Endothelial cell of umbilical vein (primary cell): Measurements from ENCODE around the gene CPA1. TPM values are rescaled to one million over a fixed set of nuclear protein-coding genes. Genes with fewer than 3 reads are reported as not detected.

Experiments
- BruUV-seq: library from RNA; stranded (reverse); fragments of 400-500 nt; replicated peaks from 2 replicates; lab custom pipeline; 2021; lab: Mats Ljungman, UMichigan
- CTCF ChIA-PET: fragments of 300-600, 350-600 bp; sonication (Branson Sonifier 250); formaldehyde crosslinking; loops from one replicate; lab custom pipeline; 2021; ENCODE audit warnings: antibody characterized with exemption, inconsistent platforms; lab: Charles Lee
- POLR2A ChIA-PET: fragments of 300-600, 350-600 bp; sonication (Branson Sonifier 250); formaldehyde crosslinking; loops from one replicate; lab custom pipeline; 2021; ENCODE audit warnings: antibody characterized with exemption, inconsistent platforms; lab: Charles Lee
- DNase-seq: peaks from one replicate; pipeline ENCODE4 v3.0.0-alpha.2; 2011; ENCODE audit warnings: low read depth, low spot score
- FAIRE-seq: peaks from 2 replicates; lab custom pipeline; 2011; peaks lifted over from hg19 to GRCh38; lab: Jason Lieb, UNC
- H2AFZ ChIP-seq: 2 replicates; pipeline ENCODE4 v1.6.0; 2012; ENCODE audit warnings: low read depth, low read length, control low read depth, inconsistent platforms
- H3K27ac ChIP-seq: 2 replicates; pipeline ENCODE4 v1.5.1; 2011; ENCODE audit warnings: low read depth, mild to moderate bottlenecking, control low read depth, low read length, moderate library complexity; ENCODE audit not compliant: insufficient read depth
- H3K27me3 ChIP-seq, 2 experiments: 2 replicates each; pipeline versions ENCODE4 v1.6.0 to v1.6.1; 2011; ENCODE audit warnings: low read length in 2 of 2, mixed read lengths in 1 of 2; ENCODE audit not compliant: control insufficient read depth in 2 of 2, insufficient read depth in 2 of 2
- H3K36me3 ChIP-seq, 2 experiments: 2 replicates in 1 of 2; 3 replicates in 1 of 2; pipeline ENCODE4 v1.5.1; 2011; ENCODE audit warnings: low read length in 2 of 2, mild to moderate bottlenecking in 1 of 2, moderate library complexity in 1 of 2; ENCODE audit not compliant: control insufficient read depth in 2 of 2, insufficient read depth in 2 of 2; ENCODE audit errors: extremely low read depth in 1 of 2
- H3K4me1 ChIP-seq: 3 replicates; pipeline ENCODE4 v1.5.1; 2011; ENCODE audit warnings: mild to moderate bottlenecking, low read length; ENCODE audit not compliant: control insufficient read depth, insufficient read depth; ENCODE audit errors: extremely low read depth
- H3K4me2 ChIP-seq: 2 replicates; pipeline ENCODE4 v1.6.1; 2011; ENCODE audit warnings: low read length, control low read depth, mixed read lengths; ENCODE audit not compliant: insufficient read depth
- H3K4me3 ChIP-seq, 3 experiments: fragments of 200-600 bp in 1 of 3; sonication (generic), shearing (Covaris generic) in 1 of 3; replicated peaks in 1 of 3; 2 replicates each; pipeline ENCODE4 v1.5.1; 2011 to 2016; ENCODE audit warnings: control low read depth in 3 of 3, low read length in 3 of 3, mild to moderate bottlenecking in 2 of 3, inconsistent platforms in 1 of 3, low read depth in 1 of 3, moderate library complexity in 1 of 3; ENCODE audit not compliant: insufficient read depth in 1 of 3
- H3K79me2 ChIP-seq: 2 replicates; pipeline ENCODE4 v1.6.0; 2012; ENCODE audit warnings: low read length, inconsistent platforms; ENCODE audit not compliant: control insufficient read depth, insufficient read depth
- H3K9ac ChIP-seq: replicated peaks from 2 replicates; pipeline ENCODE3; 2011; ENCODE audit warnings: low read length, control low read depth; ENCODE audit not compliant: insufficient read depth; ENCODE audit errors: extremely low read depth
- H3K9me1 ChIP-seq: replicated peaks from 3 replicates; pipeline ENCODE4 v1.6.0; 2011; ENCODE audit warnings: mild to moderate bottlenecking, low read length; ENCODE audit not compliant: control insufficient read depth, insufficient read depth; ENCODE audit errors: extremely low read depth
- H3K9me3 ChIP-seq: replicated peaks from 2 replicates; pipeline ENCODE4 v1.5.1; 2012; ENCODE audit warnings: low read length, inconsistent platforms; ENCODE audit not compliant: control insufficient read depth, insufficient read depth
- H4K20me1 ChIP-seq: replicated peaks from 2 replicates; pipeline ENCODE3; 2011; ENCODE audit warnings: mild to moderate bottlenecking, low read length; ENCODE audit not compliant: control insufficient read depth, insufficient read depth; ENCODE audit errors: extremely low read depth
- FOS ChIP-seq: IDR thresholded peaks from 2 replicates; pipeline ENCODE4 v1.6.1; 2011; ENCODE audit warnings: mild to moderate bottlenecking, low read length, moderate library complexity, borderline replicate concordance; ENCODE audit not compliant: insufficient read depth
- GATA2 ChIP-seq: IDR thresholded peaks from 2 replicates; pipeline ENCODE4 v1.7.0; 2011; ENCODE audit warnings: low read depth, mild to moderate bottlenecking, moderate library complexity, mixed read lengths, low read length; ENCODE audit not compliant: insufficient read length, insufficient read depth
- JUN ChIP-seq: IDR thresholded peaks from 2 replicates; pipeline ENCODE4 v1.6.1; 2011; ENCODE audit warnings: borderline replicate concordance, low read depth; ENCODE audit not compliant: insufficient read length, insufficient read depth
- MYC ChIP-seq: IDR thresholded peaks from one replicate; pipeline ENCODE4 v1.6.1; 2011; ENCODE audit warnings: mild to moderate bottlenecking, low read depth, low read length
- POLR2A ChIP-seq: IDR thresholded peaks from 2 replicates; pipeline ENCODE4 v1.6.1; 2012; ENCODE audit warnings: low read depth, mild to moderate bottlenecking, control low read depth, low read length
- POLR2AphosphoS5 ChIP-seq: IDR thresholded peaks from 2 replicates; pipeline ENCODE4 v1.6.1; 2012; ENCODE audit warnings: low read depth, mild to moderate bottlenecking, control low read depth, low read length, moderate library complexity; ENCODE audit not compliant: insufficient read depth
- dilution Hi-C: fragments of 300-500 bp; cut with MboI; formaldehyde crosslinking; loops from one replicate; pipeline ENCODE4 v1.15.0; 2019; ENCODE audit warnings: low sequenced_read_pairs; ENCODE audit not compliant: extremely low pct_ligation_motif_present
- intact Hi-C: fragments of 100-400 bp; cut with micrococcal nuclease; formaldehyde crosslinking; loops from one replicate; pipeline ENCODE4 v1.10.0; 2022
- polyA plus RNA-seq, 4 experiments: library from polyadenylated mRNA; depleted of rRNA in 3 of 4; stranded (reverse) in 3 of 4; unstranded in 1 of 4; fragments of >200 nt; gene quantifications; 2 replicates each; pipeline versions ENCODE4 v1.2.1 to v1.2.3, GENCODE V29; 2011 to 2012; ENCODE audit warnings: missing spikeins in 1 of 4
- total RNA-seq: library from RNA; stranded (reverse); gene quantifications from 2 replicates; pipeline ENCODE4 v1.2.3, GENCODE V29; 2021
- TF ChIP-seq, protein P1 (sequence below), 2 donors: IDR thresholded peaks; 1 replicate in 1 of 2; 2 replicates in 1 of 2; pipeline ENCODE4 v1.5.1; 2011; ENCODE audit warnings: low read length in 2 of 2, mild to moderate bottlenecking in 2 of 2, moderate library complexity in 2 of 2, control low read depth in 1 of 2, inconsistent platforms in 1 of 2, low read depth in 1 of 2; ENCODE audit not compliant: insufficient read depth in 1 of 2; ENCODE audit errors: extremely low read depth in 1 of 2

CPA1 gene
- total and polyA plus RNA-seq, 2 donors (not counting 3 experiments of a cell fraction or from before 2014, with no cell fraction given): not detected

DNA sequence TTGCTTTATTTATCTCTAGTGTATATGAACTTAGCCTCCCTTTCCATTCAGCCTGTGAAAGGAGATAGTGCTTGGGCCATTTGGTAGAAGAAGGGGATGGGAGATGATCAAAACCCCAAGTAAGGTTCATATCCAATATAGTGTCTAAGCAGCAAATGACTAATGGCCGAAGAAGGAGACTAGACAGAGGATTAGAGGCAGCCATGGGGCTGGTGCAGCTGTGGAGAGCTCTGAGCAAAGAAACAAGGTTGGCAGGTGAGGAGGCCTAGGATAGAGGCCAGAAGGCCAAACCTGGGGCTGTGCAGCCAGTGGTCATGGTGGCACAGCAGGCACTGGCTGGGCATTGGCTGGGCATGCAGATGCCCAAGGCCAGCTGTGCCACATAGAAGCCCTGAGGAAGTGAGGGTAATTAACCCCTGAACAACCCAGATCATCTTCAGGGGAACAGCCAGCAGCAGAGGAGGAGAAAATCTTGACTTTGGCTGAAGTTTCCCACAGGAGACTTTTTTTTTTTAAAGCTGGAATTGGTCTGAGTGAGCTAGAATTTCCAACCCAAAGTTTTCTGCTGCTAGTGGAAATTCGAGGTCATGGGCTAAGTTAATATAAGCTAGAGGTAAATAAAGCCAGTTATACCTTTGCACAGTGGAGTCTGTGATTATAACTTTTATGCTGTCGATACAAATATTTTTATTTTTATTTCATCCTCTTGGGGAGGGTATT, 10.3 kb upstream of the CPA1 start:
- H3K9ac ChIP-seq: no peak overlapping the region
- no peaks in the 10 kb centered on the region for H4K20me1 ChIP-seq
- intact Hi-C loops (no loop called here), dilution Hi-C loops (no loop called here)
- H3K4me2 ChIP-seq: no peak overlapping the region
- no peak for DNase-seq
- no peak overlapping the region for H3K4me3 ChIP-seq
- peaks cover 25% of the 10 kb centered on the region for H3K4me1 ChIP-seq
- H3K9me1 ChIP-seq: no peaks in the 10 kb centered on the region
- no peak for FAIRE-seq
- no TSS peak for BruUV-seq
- H3K79me2 ChIP-seq: no peaks in the 10 kb centered on the region
- no peaks in the 10 kb centered on the region for H3K27me3 ChIP-seq
- H3K9me3 ChIP-seq: no peaks in the 10 kb centered on the region
- CTCF ChIA-PET: interaction anchor here (0.5 kb wide), 1 partner anchor 67 kb away, joined by 3 read pairs; no protein-coding TSS in a partner anchor
- no peak overlapping the region for H3K27ac ChIP-seq
- POLR2A ChIA-PET: no interaction called here
- H2AFZ ChIP-seq: no peak overlapping the region
- TF ChIP-seq MYC (no peak), POLR2A (no peak), FOS (no peak), POLR2AphosphoS5 (no peak), JUN (no peak)
- H3K36me3 ChIP-seq: no peaks in the 10 kb centered on the region

DNA sequence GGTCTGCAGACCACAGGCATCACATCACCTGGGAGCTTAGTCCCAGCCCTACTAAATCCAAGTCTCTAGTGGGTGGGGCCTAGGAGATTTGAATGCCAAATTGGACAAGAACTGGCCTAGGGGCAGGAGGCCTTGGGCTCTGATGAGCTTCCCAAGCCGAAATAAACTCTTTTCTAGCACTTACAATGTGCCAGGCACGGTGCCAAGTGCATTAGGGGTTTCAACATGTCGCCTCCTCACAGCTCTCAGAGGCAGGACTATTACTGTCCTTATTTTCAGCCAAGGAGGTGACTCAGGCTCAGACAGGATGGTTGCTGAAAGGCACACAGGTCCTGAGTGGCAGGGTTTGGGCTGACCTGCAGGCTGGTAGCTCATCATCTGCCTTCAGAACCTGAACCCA, 9.2 kb upstream of the CPA1 start:
- BruUV-seq: no TSS peak
- no peaks in the 10 kb centered on the region for H3K27me3 ChIP-seq
- ChIA-PET CTCF (no interaction called here), POLR2A (no interaction called here)
- H4K20me1 ChIP-seq: no peaks in the 10 kb centered on the region
- H2AFZ ChIP-seq: no peak overlapping the region
- no peak overlapping the region for H3K4me3 ChIP-seq
- H3K27ac ChIP-seq: no peak overlapping the region
- no peaks in the 10 kb centered on the region for H3K36me3 ChIP-seq
- H3K4me1 ChIP-seq: peaks cover 25% of the 10 kb centered on the region
- H3K9me3 ChIP-seq: no peaks in the 10 kb centered on the region
- no peaks in the 10 kb centered on the region for H3K79me2 ChIP-seq
- DNase-seq: no peak
- intact Hi-C loops: no loop called here
- dilution Hi-C loops: no loop called here
- H3K4me2 ChIP-seq: no peak overlapping the region
- FAIRE-seq: no peak
- H3K9me1 ChIP-seq: no peaks in the 10 kb centered on the region
- H3K9ac ChIP-seq: no peak overlapping the region
- TF ChIP-seq MYC (no peak), POLR2AphosphoS5 (no peak), POLR2A (no peak), GATA2 (no peak)
- TF ChIP-seq, protein P1, sequence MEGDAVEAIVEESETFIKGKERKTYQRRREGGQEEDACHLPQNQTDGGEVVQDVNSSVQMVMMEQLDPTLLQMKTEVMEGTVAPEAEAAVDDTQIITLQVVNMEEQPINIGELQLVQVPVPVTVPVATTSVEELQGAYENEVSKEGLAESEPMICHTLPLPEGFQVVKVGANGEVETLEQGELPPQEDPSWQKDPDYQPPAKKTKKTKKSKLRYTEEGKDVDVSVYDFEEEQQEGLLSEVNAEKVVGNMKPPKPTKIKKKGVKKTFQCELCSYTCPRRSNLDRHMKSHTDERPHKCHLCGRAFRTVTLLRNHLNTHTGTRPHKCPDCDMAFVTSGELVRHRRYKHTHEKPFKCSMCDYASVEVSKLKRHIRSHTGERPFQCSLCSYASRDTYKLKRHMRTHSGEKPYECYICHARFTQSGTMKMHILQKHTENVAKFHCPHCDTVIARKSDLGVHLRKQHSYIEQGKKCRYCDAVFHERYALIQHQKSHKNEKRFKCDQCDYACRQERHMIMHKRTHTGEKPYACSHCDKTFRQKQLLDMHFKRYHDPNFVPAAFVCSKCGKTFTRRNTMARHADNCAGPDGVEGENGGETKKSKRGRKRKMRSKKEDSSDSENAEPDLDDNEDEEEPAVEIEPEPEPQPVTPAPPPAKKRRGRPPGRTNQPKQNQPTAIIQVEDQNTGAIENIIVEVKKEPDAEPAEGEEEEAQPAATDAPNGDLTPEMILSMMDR (IDR thresholded peaks at IDR 0.05; ENCODE audit: extremely low read depth in 1 of 2, insufficient read depth in 1 of 2, low read depth in 1 of 2, low read length in 2 of 2): no peak
